Endothelial cell of umbilical vein (primary cell): ENCODE data around the gene FAM3C.

Experiments
- CTCF ChIP-seq, 2 donors: IDR thresholded peaks; 1 replicate in 1 of 2; 2 replicates in 1 of 2; pipeline ENCODE4 v1.5.1; 2011; ENCODE audit warnings: low read length in 2 of 2, mild to moderate bottlenecking in 2 of 2, moderate library complexity in 2 of 2, control low read depth in 1 of 2, inconsistent platforms in 1 of 2, low read depth in 1 of 2; ENCODE audit not compliant: insufficient read depth in 1 of 2; ENCODE audit errors: extremely low read depth in 1 of 2
- MAX ChIP-seq: IDR thresholded peaks from 2 replicates; pipeline ENCODE4 v1.6.1; 2011; ENCODE audit not compliant: insufficient read depth, insufficient read length
- POLR2A ChIP-seq: IDR thresholded peaks from 2 replicates; pipeline ENCODE4 v1.6.1; 2012; ENCODE audit warnings: low read depth, mild to moderate bottlenecking, control low read depth, low read length
- POLR2AphosphoS5 ChIP-seq: IDR thresholded peaks from 2 replicates; pipeline ENCODE4 v1.6.1; 2012; ENCODE audit warnings: low read depth, mild to moderate bottlenecking, control low read depth, low read length, moderate library complexity; ENCODE audit not compliant: insufficient read depth

GRCh38 chr7:121429798-121430197 lies 33.7 kb upstream of the FAM3C start:
- TF ChIP-seq POLR2A (no peak), CTCF (IDR thresholded peaks at IDR 0.05; ENCODE audit: extremely low read depth in 1 of 2, insufficient read depth in 1 of 2, low read depth in 1 of 2, low read length in 2 of 2) (no peak), MAX (no peak), POLR2AphosphoS5 (no peak)
